CD4-positive, alpha-beta T cell (primary cell): ENCODE measurements around the gene TSC22D1. TPM values are rescaled to one million over a fixed set of nuclear protein-coding genes. Genes with fewer than 3 reads are reported as not detected.

Source experiments
- ATAC-seq: fragments of 200-7000 bp; cut with Tn5 transposase; one replicate; pipeline ENCODE4 v1.10.0; 2022; ENCODE audit warnings: mild to moderate bottlenecking; ENCODE audit not compliant: poor library complexity
- CTCF ChIA-PET: fragments of 350-600 bp; sonication (Branson Sonifier 250); formaldehyde crosslinking; loops from one replicate; lab custom pipeline; 2021; ENCODE audit warnings: antibody characterized with exemption, inconsistent platforms; lab: Charles Lee
- POLR2A ChIA-PET: fragments of 350-600 bp; sonication (Branson Sonifier 250); formaldehyde crosslinking; loops from one replicate; lab custom pipeline; 2021; ENCODE audit warnings: antibody characterized with exemption, inconsistent platforms; lab: Charles Lee
- DNase-seq, 14 experiments: peaks; one replicate each; pipeline ENCODE4 v3.0.0-alpha.2; 2013 to 2020; ENCODE audit warnings: mixed read lengths in 2 of 14
- H3K27ac ChIP-seq, 2 donors: one replicate each; pipeline versions ENCODE4 v1.5.1 to v1.7.0; 2013; ENCODE audit warnings: low read length in 2 of 2, low read depth in 1 of 2, mild to moderate bottlenecking in 1 of 2
- H3K27me3 ChIP-seq, 2 experiments: 1 replicate in 1 of 2; 2 replicates in 1 of 2; pipeline versions ENCODE4 v1.6.1 to v1.7.0; 2013; ENCODE audit warnings: low read length in 2 of 2, control low read depth in 1 of 2, mild to moderate bottlenecking in 1 of 2, moderate library complexity in 1 of 2; ENCODE audit not compliant: insufficient read depth in 2 of 2, control insufficient read depth in 1 of 2
- H3K36me3 ChIP-seq: one replicate; pipeline ENCODE4 v1.6.1; 2013; ENCODE audit warnings: low read length, control low read depth; ENCODE audit not compliant: insufficient read depth
- H3K4me1 ChIP-seq: one replicate; pipeline ENCODE4 v1.6.1; 2013; ENCODE audit warnings: low read length, control low read depth; ENCODE audit not compliant: insufficient read depth
- H3K4me3 ChIP-seq: one replicate; pipeline ENCODE4 v1.5.1; 2013; ENCODE audit warnings: mild to moderate bottlenecking, low read length, moderate library complexity
- H3K9me3 ChIP-seq, 2 experiments: 1 replicate in 1 of 2; 2 replicates in 1 of 2; pipeline versions ENCODE4 v1.6.1 to v1.7.0; 2013; ENCODE audit warnings: low read length in 2 of 2, mild to moderate bottlenecking in 2 of 2, control low read depth in 1 of 2, moderate library complexity in 1 of 2; ENCODE audit not compliant: control insufficient read depth in 1 of 2, insufficient read depth in 1 of 2
- H3K27ac Mint-ChIP-seq: one replicate; pipeline ENCODE4 v1.8.0; 2020; ENCODE audit warnings: mixed read lengths
- H3K27me3 Mint-ChIP-seq: one replicate; pipeline ENCODE4 v1.8.0; 2021; ENCODE audit warnings: mixed read lengths
- H3K36me3 Mint-ChIP-seq: one replicate; pipeline ENCODE4 v1.8.0; 2021; ENCODE audit warnings: low read depth, mixed read lengths
- H3K4me1 Mint-ChIP-seq: one replicate; pipeline ENCODE4 v1.8.0; 2021; ENCODE audit warnings: low read depth, mixed read lengths
- H3K4me3 Mint-ChIP-seq: one replicate; pipeline ENCODE4 v1.8.0; 2020; ENCODE audit warnings: mild to moderate bottlenecking, mixed read lengths
- H3K9me3 Mint-ChIP-seq: one replicate; pipeline ENCODE4 v1.8.0; 2020; ENCODE audit warnings: mixed read lengths
- CTCF ChIP-seq: fragments of 200-600 bp; IDR thresholded peaks from one replicate; pipeline ENCODE4 v1.8.0; 2022; ENCODE audit warnings: antibody characterized with exemption, mild to moderate bottlenecking
- intact Hi-C, 2 experiments: fragments of 100-400 bp; cut with DNase I in 1 of 2; cut with micrococcal nuclease in 1 of 2; formaldehyde crosslinking; loops; one replicate each; pipeline versions ENCODE4 v1.15.1 to v1.9.0; 2023 to 2025; cut with DNase I, micrococcal nuclease
- total RNA-seq, 174 experiments: library from RNA in 2 of 174; stranded (reverse) in 2 of 174; gene quantifications; one replicate each; pipeline ENCODE4 v1.2.3 and lab custom pipeline; 2021 to 2026

Gene TSC22D1
- total RNA-seq, 2 experiments from 2014 or later: 24.0 to 26.5 TPM

- H3K9me3 Mint-ChIP-seq: no peaks in the 10 kb centered on the region
- ChIA-PET CTCF (no interaction called here), POLR2A (no interaction called here)
- Histone ChIP-seq H3K4me1 (no peaks in the 10 kb centered on the region), H3K27me3 (peaks cover 0 to 5% of the 10 kb centered on the region in 2 experiments), H3K4me3 (no peak overlapping the region), H3K36me3 (no peaks in the 10 kb centered on the region), H3K9me3 (no peaks in the 10 kb centered on the region), H3K27ac (no peak overlapping the region)
- DNase-seq: no peak
- no peaks in the 10 kb centered on the region for H3K36me3 Mint-ChIP-seq
- no peak for TF ChIP-seq CTCF
- peaks cover 12% of the 10 kb centered on the region for H3K27me3 Mint-ChIP-seq
- intact Hi-C loops: no loop called here
- H3K27ac Mint-ChIP-seq: no peak overlapping the region
- no peak overlapping the region for H3K4me3 Mint-ChIP-seq
- ATAC-seq: no peak
- H3K4me1 Mint-ChIP-seq: no peaks in the 10 kb centered on the region
Measured at GRCh38 chr13:44425041-44425814, 150.9 kb downstream of the TSC22D1 start.

- H3K27ac ChIP-seq: no peak overlapping the region
- no peak overlapping the region for H3K4me3 Mint-ChIP-seq
- no peaks in the 10 kb centered on the region for H3K4me1 ChIP-seq
- no peak for DNase-seq
- H3K9me3 ChIP-seq: no peaks in the 10 kb centered on the region
- H3K36me3 Mint-ChIP-seq: no peaks in the 10 kb centered on the region
- no peaks in the 10 kb centered on the region for H3K9me3 Mint-ChIP-seq
- no peaks in the 10 kb centered on the region for H3K36me3 ChIP-seq
- POLR2A ChIA-PET: no interaction called here
- TF ChIP-seq CTCF: no peak
- H3K4me1 Mint-ChIP-seq: no peaks in the 10 kb centered on the region
- no peak for ATAC-seq
- CTCF ChIA-PET: no interaction called here
- H3K4me3 ChIP-seq: no peak overlapping the region
- no peak overlapping the region for H3K27ac Mint-ChIP-seq
- H3K27me3 ChIP-seq: peaks cover 0 to 5% of the 10 kb centered on the region in 2 experiments
- H3K27me3 Mint-ChIP-seq: peaks cover 12% of the 10 kb centered on the region
- intact Hi-C loops: no loop called here
Measured at GRCh38 chr13:44423824-44424223, 152.3 kb downstream of the TSC22D1 start.

DNA sequence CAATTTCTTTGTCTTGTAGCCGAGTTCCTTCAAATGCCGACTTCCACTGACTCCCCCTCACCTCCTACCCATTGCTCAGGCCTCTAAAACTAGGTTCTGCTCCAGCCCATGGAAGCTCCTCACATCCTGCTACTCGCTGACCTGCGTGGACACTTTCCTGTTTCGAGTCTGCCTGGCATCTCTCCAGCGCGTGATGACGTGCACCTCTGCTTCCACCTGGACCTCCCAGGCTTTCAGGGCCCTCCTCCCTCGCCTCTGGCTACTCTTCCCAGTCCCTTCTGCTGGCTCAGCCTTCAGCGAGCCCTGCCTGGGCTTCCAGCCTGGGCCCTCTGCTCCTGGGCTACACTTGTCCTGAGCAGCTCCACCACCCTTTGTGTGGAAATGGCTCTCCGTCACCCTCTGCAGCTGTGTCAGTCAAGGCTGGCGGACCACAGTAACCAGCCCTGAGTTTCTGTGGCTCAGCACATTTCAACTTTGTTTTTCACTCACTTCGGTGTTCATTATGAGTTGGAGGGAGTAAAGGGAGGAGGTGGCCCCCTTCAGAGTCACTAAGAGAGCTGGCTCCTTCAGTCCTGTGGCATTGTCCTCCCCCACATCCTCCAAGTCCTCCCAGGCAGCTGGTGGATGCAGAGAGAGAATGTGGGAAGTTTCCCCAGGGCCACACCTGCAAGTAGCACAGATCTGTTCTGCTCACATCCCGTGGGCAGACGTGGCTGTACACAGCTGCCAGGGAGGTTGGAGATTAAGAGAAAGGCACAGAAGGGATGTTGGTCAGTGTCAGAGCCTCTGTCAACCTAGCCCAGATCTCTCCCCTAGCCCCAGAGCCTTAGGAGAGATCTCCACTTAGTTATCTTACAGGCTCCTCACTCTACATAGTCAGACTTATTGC is 153.1 kb downstream of the TSC22D1 start:
- Mint-ChIP-seq H3K36me3 (no peaks in the 10 kb centered on the region), H3K4me3 (no peak overlapping the region), H3K27me3 (peaks cover 12% of the 10 kb centered on the region), H3K27ac (no peak overlapping the region), H3K4me1 (no peaks in the 10 kb centered on the region), H3K9me3 (no peaks in the 10 kb centered on the region)
- ChIA-PET CTCF (no interaction called here), POLR2A (no interaction called here)
- Histone ChIP-seq H3K27ac (no peak overlapping the region), H3K4me1 (no peaks in the 10 kb centered on the region), H3K36me3 (no peaks in the 10 kb centered on the region), H3K4me3 (no peak overlapping the region), H3K9me3 (no peaks in the 10 kb centered on the region), H3K27me3 (peaks cover 0 to 5% of the 10 kb centered on the region in 2 experiments)
- TF ChIP-seq CTCF: no peak
- DNase-seq (no peak), ATAC-seq (no peak)
- intact Hi-C loops: no loop called here
